ENCODE measurements around the gene C1orf167.

Gene C1orf167

DNA sequence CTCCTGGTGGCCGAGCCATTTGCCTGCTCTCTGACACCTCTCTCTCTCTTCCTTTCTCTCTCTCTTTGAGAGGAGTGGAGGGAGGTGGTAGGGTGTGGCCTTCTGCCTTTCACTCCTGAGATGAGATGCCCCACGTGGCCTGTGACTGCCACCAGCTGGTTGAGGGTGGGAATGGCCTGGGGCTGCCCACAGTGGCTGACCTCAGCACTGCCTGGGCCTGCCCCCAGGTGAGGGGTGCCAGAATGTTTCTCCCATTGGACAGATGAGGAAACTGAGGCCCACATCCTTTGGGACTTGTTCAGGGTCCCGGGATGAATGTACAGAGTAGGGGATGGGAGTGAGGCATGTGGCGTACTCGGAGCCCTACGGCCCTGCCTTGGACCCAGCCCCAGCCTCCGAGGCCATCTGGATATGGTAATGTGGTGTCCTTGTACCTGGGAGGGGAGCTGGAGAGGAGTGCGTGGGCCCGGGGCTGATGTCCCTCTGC is 12.7 kb upstream of the C1orf167 start:
- ChIA-PET CTCF (interaction anchor here (0.9 to 3.4 kb wide), 4 partner anchors 11 to 99 kb away, joined by 3 to 11 read pairs (median 4); partner anchors contain the start of gene FBXO6), POLR2A (no interaction called here)
- H3K4me3 ChIP-seq (ENCODE audit: low read depth, low read length), result no peak overlapping the region
- no peak for DNase-seq (ENCODE audit: low read depth, low spot score)
- TF ChIP-seq CTCF (IDR thresholded peaks at IDR 0.05; ENCODE audit: insufficient read depth, low read length, missing control alignments), result peak; percentile 25

DNA sequence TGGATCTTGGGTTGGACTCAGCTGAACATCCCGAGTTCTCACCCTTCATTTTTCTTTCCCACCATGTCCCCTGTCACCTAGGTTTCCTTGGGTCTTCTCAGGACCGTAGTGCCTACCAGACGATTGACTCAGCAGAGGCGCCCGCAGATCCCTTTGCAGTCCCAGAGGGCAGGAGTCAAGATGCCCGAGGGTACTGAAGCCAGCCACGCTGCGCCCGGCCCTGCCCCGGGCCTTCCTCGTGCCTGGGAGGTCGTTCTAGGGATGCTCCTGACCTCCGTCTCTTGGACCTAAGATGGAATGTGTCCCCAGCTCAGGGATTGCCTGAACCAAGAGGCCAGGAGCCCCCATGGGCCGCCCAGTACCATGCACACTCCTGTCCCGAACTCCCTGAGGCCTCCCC is 12.0 kb upstream of the C1orf167 start:
- no peak for TF ChIP-seq CTCF (IDR thresholded peaks at IDR 0.05; ENCODE audit: insufficient read depth, low read length, missing control alignments)
- DNase-seq (ENCODE audit: low read depth, low spot score), result no peak
- no peak overlapping the region for H3K4me3 ChIP-seq (ENCODE audit: low read depth, low read length)
- ChIA-PET CTCF (interaction anchor here (0.9 to 3.4 kb wide), 4 partner anchors 12 to 100 kb away, joined by 3 to 11 read pairs (median 4); partner anchors contain the start of gene FBXO6), POLR2A (no interaction called here)

GRCh38 chr1:11751087-11751486 is 10.9 kb upstream of the C1orf167 start:
- DNase-seq (ENCODE audit: low read depth, low spot score), result no peak
- POLR2A ChIA-PET, result no interaction called here
- H3K4me3 ChIP-seq (ENCODE audit: low read depth, low read length), result no peak overlapping the region
- CTCF ChIA-PET, result interaction anchor here (1.6 to 3.4 kb wide), 2 partner anchors 14 to 101 kb away, joined by 3 to 11 read pairs; no protein-coding TSS in a partner anchor
- TF ChIP-seq CTCF (IDR thresholded peaks at IDR 0.05; ENCODE audit: insufficient read depth, low read length, missing control alignments), result no peak

GRCh38 chr1:11752359-11753088 is 9.5 kb upstream of the C1orf167 start:
- ChIA-PET CTCF (interaction anchor here (0.8 to 1.6 kb wide), 2 partner anchors 16 to 715 kb away, joined by 3 read pairs; no protein-coding TSS in a partner anchor), POLR2A (no interaction called here)
- no peak for DNase-seq (ENCODE audit: low read depth, low spot score)
- no peak for TF ChIP-seq CTCF (IDR thresholded peaks at IDR 0.05; ENCODE audit: insufficient read depth, low read length, missing control alignments)
- H3K4me3 ChIP-seq (ENCODE audit: low read depth, low read length), result no peak overlapping the region

DNA sequence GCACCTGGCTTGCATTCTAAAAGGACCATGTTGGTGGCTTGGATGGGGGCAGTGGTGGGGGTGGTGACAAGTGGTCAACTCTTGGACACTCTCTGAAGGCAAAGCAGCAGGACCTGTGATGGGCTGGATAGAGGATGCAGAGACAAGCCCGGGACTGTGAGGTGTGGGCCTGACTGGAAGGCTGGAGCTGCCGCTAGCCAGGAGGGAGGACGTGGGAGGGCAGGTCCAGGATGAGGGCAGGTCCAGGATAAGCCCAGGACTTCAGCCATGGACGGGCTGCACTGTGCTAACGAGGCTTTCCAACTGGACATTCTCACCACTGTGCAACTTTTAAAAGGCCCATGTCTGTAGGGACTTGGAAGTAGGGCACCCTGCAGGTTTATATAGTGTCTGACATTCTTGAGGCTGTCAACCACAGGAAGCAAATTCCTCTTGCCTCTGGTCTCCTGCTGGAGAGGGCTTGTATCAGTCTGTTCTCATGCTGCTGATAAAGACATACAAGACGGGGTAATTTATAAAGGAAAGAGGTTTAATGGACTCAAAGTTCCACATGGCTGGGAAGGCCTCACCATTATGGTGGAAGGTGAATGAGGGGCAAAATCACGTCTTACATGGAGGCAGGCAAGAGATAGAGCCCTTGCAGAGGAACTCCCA is 8.3 kb upstream of the C1orf167 start:
- no peak for TF ChIP-seq CTCF (IDR thresholded peaks at IDR 0.05; ENCODE audit: insufficient read depth, low read length, missing control alignments)
- CTCF ChIA-PET, result interaction anchor here (1.6 kb wide), 1 partner anchor 32 kb away, joined by 4 read pairs; no protein-coding TSS in a partner anchor
- H3K4me3 ChIP-seq (ENCODE audit: low read depth, low read length), result no peak overlapping the region
- POLR2A ChIA-PET, result no interaction called here
- no peak for DNase-seq (ENCODE audit: low read depth, low spot score)

- no peak overlapping the region for H3K4me3 ChIP-seq (ENCODE audit: low read depth, low read length)
- DNase-seq (ENCODE audit: low read depth, low spot score), result no peak
- CTCF ChIA-PET, result interaction anchor here (0.7 kb wide), 1 partner anchor 224 kb away, joined by 3 read pairs; no protein-coding TSS in a partner anchor
- POLR2A ChIA-PET, result no interaction called here
- TF ChIP-seq CTCF (IDR thresholded peaks at IDR 0.05; ENCODE audit: insufficient read depth, low read length, missing control alignments), result no peak
Measured at GRCh38 chr1:11757047-11757446, 4.9 kb upstream of the C1orf167 start.

Measured in AG04449 (cell line).